ENCODE results near the gene CFAP74. TPM values are rescaled to one million over a fixed set of nuclear protein-coding genes. Genes with fewer than 3 reads are reported as not detected.

CFAP74 gene
- total and polyA plus RNA-seq, 2 of the 13 experiments (the other 11 are each of a cell fraction or from before 2014, with no cell fraction given), result 0.27 to 0.62 TPM

DNA sequence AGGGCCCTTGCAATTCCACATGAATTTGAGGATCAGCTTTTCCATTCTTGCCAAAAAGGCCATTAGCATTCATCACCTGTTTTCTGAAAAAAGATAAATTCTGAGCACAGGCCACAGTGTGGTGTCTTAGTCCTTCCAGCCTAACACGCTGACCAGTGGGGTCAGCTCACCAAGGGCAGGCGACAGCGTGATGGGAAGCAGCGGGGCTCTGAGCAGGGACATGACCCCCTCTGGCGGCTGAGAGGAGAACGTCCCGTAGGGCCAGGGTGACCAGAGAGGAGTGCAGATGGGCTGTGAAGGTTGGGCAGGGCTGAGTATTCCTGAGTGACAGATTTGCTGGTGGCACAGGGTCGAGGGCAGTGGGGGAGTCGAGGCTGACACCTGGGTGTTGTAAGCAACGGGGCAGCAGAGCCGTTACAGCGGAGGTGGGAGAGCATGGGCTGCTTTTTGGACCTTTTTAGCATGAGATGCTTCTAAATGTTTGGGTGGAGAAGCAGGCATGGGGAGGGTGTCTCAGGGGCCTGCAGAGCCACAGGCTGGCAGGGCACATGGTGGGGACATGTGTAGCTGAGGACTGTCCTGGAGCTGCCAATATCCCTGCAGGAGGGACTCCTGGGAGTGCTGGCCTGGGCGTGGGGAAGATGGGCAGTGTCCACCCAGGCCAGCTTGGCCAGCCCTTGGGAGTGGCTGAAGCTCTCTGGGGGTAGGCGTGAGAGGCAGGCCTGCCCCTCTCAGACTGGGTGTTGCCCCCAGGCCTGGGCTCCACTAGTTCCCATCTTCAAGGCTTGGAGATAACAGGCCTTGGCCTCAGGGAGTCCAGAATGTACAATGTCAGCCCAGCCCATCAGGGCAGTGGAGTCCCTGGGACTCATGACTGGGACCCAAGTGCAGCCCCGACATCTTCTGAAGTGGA lies 97.1 kb downstream of the CFAP74 start (continued):
- TF ChIP-seq, protein P1, sequence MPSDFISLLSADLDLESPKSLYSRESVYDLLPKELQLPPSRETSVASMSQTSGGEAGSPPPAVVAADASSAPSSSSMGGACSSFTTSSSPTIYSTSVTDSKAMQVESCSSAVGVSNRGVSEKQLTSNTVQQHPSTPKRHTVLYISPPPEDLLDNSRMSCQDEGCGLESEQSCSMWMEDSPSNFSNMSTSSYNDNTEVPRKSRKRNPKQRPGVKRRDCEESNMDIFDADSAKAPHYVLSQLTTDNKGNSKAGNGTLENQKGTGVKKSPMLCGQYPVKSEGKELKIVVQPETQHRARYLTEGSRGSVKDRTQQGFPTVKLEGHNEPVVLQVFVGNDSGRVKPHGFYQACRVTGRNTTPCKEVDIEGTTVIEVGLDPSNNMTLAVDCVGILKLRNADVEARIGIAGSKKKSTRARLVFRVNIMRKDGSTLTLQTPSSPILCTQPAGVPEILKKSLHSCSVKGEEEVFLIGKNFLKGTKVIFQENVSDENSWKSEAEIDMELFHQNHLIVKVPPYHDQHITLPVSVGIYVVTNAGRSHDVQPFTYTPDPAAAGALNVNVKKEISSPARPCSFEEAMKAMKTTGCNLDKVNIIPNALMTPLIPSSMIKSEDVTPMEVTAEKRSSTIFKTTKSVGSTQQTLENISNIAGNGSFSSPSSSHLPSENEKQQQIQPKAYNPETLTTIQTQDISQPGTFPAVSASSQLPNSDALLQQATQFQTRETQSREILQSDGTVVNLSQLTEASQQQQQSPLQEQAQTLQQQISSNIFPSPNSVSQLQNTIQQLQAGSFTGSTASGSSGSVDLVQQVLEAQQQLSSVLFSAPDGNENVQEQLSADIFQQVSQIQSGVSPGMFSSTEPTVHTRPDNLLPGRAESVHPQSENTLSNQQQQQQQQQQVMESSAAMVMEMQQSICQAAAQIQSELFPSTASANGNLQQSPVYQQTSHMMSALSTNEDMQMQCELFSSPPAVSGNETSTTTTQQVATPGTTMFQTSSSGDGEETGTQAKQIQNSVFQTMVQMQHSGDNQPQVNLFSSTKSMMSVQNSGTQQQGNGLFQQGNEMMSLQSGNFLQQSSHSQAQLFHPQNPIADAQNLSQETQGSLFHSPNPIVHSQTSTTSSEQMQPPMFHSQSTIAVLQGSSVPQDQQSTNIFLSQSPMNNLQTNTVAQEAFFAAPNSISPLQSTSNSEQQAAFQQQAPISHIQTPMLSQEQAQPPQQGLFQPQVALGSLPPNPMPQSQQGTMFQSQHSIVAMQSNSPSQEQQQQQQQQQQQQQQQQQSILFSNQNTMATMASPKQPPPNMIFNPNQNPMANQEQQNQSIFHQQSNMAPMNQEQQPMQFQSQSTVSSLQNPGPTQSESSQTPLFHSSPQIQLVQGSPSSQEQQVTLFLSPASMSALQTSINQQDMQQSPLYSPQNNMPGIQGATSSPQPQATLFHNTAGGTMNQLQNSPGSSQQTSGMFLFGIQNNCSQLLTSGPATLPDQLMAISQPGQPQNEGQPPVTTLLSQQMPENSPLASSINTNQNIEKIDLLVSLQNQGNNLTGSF (CRISPR knock-in tag; IDR thresholded peaks at IDR 0.05), result no peak
- TF ChIP-seq ZNF546 (CRISPR knock-in tag; conservative IDR thresholded peaks at IDR 0.05) (no peak), ZNF564 (CRISPR knock-in tag; IDR thresholded peaks at IDR 0.05) (no peak), MTA3 (CRISPR knock-in tag; IDR thresholded peaks at IDR 0.05) (no peak), ZNF670 (CRISPR knock-in tag; IDR thresholded peaks at IDR 0.05; ENCODE audit: borderline replicate concordance) (no peak), YEATS2 (CRISPR knock-in tag; IDR thresholded peaks at IDR 0.05; ENCODE audit: borderline replicate concordance) (peak; percentile 40; the same call in 1 of the 2 replicates), ZNF24 (IDR thresholded peaks at IDR 0.05) (no peak), ZNF615 (CRISPR knock-in tag; IDR thresholded peaks at IDR 0.05; ENCODE audit: borderline replicate concordance) (peak; percentile 77; the same call in 1 of the 2 replicates), SP1 (IDR thresholded peaks at IDR 0.05) (no peak), SP1 (CRISPR knock-in tag; IDR thresholded peaks at IDR 0.05) (0 out of 2 replicates have a peak, but pooled peaks have one; percentile 29), ZNF780A (CRISPR knock-in tag; IDR thresholded peaks at IDR 0.05) (no peak), FOXO1 (CRISPR knock-in tag; IDR thresholded peaks at IDR 0.05) (no peak; the same call in 1 of the 2 replicates), FOXK2 (IDR thresholded peaks at IDR 0.05) (no peak), POLR2AphosphoS5 (IDR thresholded peaks at IDR 0.05; ENCODE audit: low read depth, low read length) (no peak), NFATC3 (CRISPR knock-in tag; IDR thresholded peaks at IDR 0.05) (no peak)
- TF ChIP-seq, protein P2, sequence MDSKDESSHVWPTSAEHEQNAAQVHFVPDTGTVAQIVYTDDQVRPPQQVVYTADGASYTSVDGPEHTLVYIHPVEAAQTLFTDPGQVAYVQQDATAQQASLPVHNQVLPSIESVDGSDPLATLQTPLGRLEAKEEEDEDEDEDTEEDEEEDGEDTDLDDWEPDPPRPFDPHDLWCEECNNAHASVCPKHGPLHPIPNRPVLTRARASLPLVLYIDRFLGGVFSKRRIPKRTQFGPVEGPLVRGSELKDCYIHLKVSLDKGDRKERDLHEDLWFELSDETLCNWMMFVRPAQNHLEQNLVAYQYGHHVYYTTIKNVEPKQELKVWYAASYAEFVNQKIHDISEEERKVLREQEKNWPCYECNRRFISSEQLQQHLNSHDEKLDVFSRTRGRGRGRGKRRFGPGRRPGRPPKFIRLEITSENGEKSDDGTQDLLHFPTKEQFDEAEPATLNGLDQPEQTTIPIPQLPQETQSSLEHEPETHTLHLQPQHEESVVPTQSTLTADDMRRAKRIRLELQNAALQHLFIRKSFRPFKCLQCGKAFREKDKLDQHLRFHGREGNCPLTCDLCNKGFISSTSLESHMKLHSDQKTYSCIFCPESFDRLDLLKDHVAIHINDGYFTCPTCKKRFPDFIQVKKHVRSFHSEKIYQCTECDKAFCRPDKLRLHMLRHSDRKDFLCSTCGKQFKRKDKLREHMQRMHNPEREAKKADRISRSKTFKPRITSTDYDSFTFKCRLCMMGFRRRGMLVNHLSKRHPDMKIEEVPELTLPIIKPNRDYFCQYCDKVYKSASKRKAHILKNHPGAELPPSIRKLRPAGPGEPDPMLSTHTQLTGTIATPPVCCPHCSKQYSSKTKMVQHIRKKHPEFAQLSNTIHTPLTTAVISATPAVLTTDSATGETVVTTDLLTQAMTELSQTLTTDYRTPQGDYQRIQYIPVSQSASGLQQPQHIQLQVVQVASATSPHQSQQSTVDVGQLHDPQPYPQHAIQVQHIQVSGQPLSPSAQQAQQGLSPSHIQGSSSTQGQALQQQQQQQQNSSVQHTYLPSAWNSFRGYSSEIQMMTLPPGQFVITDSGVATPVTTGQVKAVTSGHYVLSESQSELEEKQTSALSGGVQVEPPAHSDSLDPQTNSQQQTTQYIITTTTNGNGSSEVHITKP (CRISPR knock-in tag; IDR thresholded peaks at IDR 0.05; ENCODE audit: low read depth), result peak; percentile 80; the same call in 1 of the 2 replicates
- TF ChIP-seq, protein P3, sequence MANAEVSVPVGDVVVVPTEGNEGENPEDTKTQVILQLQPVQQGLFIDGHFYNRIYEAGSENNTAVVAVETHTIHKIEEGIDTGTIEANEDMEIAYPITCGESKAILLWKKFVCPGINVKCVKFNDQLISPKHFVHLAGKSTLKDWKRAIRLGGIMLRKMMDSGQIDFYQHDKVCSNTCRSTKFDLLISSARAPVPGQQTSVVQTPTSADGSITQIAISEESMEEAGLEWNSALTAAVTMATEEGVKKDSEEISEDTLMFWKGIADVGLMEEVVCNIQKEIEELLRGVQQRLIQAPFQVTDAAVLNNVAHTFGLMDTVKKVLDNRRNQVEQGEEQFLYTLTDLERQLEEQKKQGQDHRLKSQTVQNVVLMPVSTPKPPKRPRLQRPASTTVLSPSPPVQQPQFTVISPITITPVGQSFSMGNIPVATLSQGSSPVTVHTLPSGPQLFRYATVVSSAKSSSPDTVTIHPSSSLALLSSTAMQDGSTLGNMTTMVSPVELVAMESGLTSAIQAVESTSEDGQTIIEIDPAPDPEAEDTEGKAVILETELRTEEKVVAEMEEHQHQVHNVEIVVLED (CRISPR knock-in tag; IDR thresholded peaks at IDR 0.05; ENCODE audit: borderline replicate concordance), result no peak; the same call in 1 of the 2 replicates
- TF ChIP-seq, protein P4, sequence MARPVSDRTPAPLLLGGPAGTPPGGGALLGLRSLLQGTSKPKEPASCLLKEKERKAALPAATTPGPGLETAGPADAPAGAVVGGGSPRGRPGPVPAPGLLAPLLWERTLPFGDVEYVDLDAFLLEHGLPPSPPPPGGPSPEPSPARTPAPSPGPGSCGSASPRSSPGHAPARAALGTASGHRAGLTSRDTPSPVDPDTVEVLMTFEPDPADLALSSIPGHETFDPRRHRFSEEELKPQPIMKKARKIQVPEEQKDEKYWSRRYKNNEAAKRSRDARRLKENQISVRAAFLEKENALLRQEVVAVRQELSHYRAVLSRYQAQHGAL (CRISPR knock-in tag; IDR thresholded peaks at IDR 0.05; ENCODE audit: not compliant biosample characterization), result no peak

Data from HepG2 (cell line).